Mammary microvascular endothelial cell (primary cell): Measurements from ENCODE around the gene COG7. TPM values are rescaled to one million over a fixed set of nuclear protein-coding genes. Genes with fewer than 3 reads are reported as not detected.

Experiments used
- total RNA-seq: library from RNA; depleted of rRNA; stranded (reverse); fragments of >200 nt; gene quantifications from 2 replicates; pipeline ENCODE4 v1.2.3, GENCODE V29; 2015

COG7 gene
- 6.8 and 8.2 TPM in 2 replicates for total RNA-seq

GRCh38 chr16:23452572-23453337, at the start of gene COG7:
Gene COG7, minus strand, starts transcription at chr16:23453189. Its CDS starts 195 bp downstream, at chr16:23452994.

Other genes with a start within 250 kb of the COG7 start
- gene SCNN1B, start 150.9 kb downstream of the COG7 start, total RNA-seq, result 0.73 and 1.6 TPM in 2 replicates
- gene GGA2, start 57.3 kb upstream of the COG7 start, total RNA-seq, result 35.8 and 38.8 TPM in 2 replicates
- 10.2 and 28.0 TPM in 2 replicates for gene EARS2, start 104.2 kb upstream of the COG7 start, total RNA-seq
- 67.1 and 82.6 TPM in 2 replicates for gene UBFD1, start 104.5 kb upstream of the COG7 start, total RNA-seq
- 205 and 239 TPM in 2 replicates for gene NDUFAB1, start 143.1 kb upstream of the COG7 start, total RNA-seq
- gene PALB2, start 188.1 kb upstream of the COG7 start, total RNA-seq, result 6.7 and 9.7 TPM in 2 replicates
- 53.2 and 78.6 TPM in 2 replicates for gene DCTN5, start 188.3 kb upstream of the COG7 start, total RNA-seq
- 80.4 and 91.7 TPM in 2 replicates for gene PLK1, start 225.7 kb upstream of the COG7 start, total RNA-seq